Nephron progenitor cell (in vitro differentiated cells): Measurements from ENCODE around the gene ATAD5.
A peak's percentile ranks its signal among the peaks of the same experiment; 100 is the strongest.

Experiments
- DNase-seq: peaks from one replicate; pipeline ENCODE4 v3.0.0; 2021
- H3K27ac Mint-ChIP-seq: 2 replicates; pipeline ENCODE4 v1.8.0; 2021; ENCODE audit warnings: mild to moderate bottlenecking, moderate library complexity, mixed read lengths
- H3K27me3 Mint-ChIP-seq: 2 replicates; pipeline ENCODE4 v1.8.0; 2021; ENCODE audit warnings: mild to moderate bottlenecking, low read depth, mixed read lengths; ENCODE audit not compliant: poor library complexity
- H3K36me3 Mint-ChIP-seq: 2 replicates; pipeline ENCODE4 v1.8.0; 2021; ENCODE audit warnings: low read depth, mixed read lengths
- H3K4me1 Mint-ChIP-seq: 2 replicates; pipeline ENCODE4 v1.8.0; 2021; ENCODE audit warnings: mixed read lengths
- H3K4me3 Mint-ChIP-seq: 2 replicates; pipeline ENCODE4 v1.8.0; 2021; ENCODE audit warnings: mild to moderate bottlenecking, moderate library complexity, mixed read lengths
- H3K9me3 Mint-ChIP-seq: 2 replicates; pipeline ENCODE4 v1.8.0; 2021; ENCODE audit warnings: mild to moderate bottlenecking, moderate library complexity, mixed read lengths
- CTCF ChIP-seq: fragments of 200-600 bp; sonication (generic); IDR thresholded peaks from 2 replicates; pipeline ENCODE4 v1.5.0; 2021; ENCODE audit warnings: antibody characterized with exemption

Gene ATAD5

GRCh38 chr17:30831663-30832437 lies at the start of gene ATAD5:
Gene ATAD5 (plus strand): TSS chr17:30831966. CDS start chr17:30832348, 382 bp downstream.
- Mint-ChIP-seq H3K27ac (peak within 1 kb of the TSS; percentile 94), H3K4me1 (peaks cover 30% of the 10 kb centered on the region), H3K36me3 (peaks cover 25% of the 10 kb centered on the region), H3K4me3 (peak within 1 kb of the TSS; percentile 98), H3K27me3 (no peaks in the 10 kb centered on the region), H3K9me3 (no peaks in the 10 kb centered on the region)
- DNase-seq, result peak; percentile 86
- no peak for TF ChIP-seq CTCF

GRCh38 chr17:30782206-30782605 lies 49.6 kb upstream of the ATAD5 start:
- TF ChIP-seq CTCF, result no peak
- Mint-ChIP-seq H3K9me3 (no peaks in the 10 kb centered on the region), H3K4me1 (peaks cover under 1% of the 10 kb centered on the region), H3K27me3 (no peaks in the 10 kb centered on the region), H3K27ac (no peak overlapping the region), H3K4me3 (no peak overlapping the region), H3K36me3 (peaks cover 50% of the 10 kb centered on the region)
- no peak for DNase-seq

GRCh38 chr17:30788918-30789317 lies 42.8 kb upstream of the ATAD5 start:
- Mint-ChIP-seq H3K4me3 (no peak overlapping the region), H3K4me1 (peaks cover 8% of the 10 kb centered on the region), H3K36me3 (peaks cover 72% of the 10 kb centered on the region), H3K27me3 (no peaks in the 10 kb centered on the region), H3K9me3 (no peaks in the 10 kb centered on the region), H3K27ac (no peak overlapping the region)
- TF ChIP-seq CTCF, result no peak
- DNase-seq, result no peak

- Mint-ChIP-seq H3K27me3 (no peaks in the 10 kb centered on the region), H3K9me3 (no peaks in the 10 kb centered on the region), H3K36me3 (peaks cover 71% of the 10 kb centered on the region), H3K4me1 (peaks cover 8% of the 10 kb centered on the region), H3K27ac (no peak overlapping the region), H3K4me3 (no peak overlapping the region)
- no peak for DNase-seq
- TF ChIP-seq CTCF, result no peak
Observed at GRCh38 chr17:30790279-30790678, 41.5 kb upstream of the ATAD5 start.

GRCh38 chr17:30793282-30793977 lies 38.3 kb upstream of the ATAD5 start:
- Mint-ChIP-seq H3K4me3 (no peak overlapping the region), H3K4me1 (no peaks in the 10 kb centered on the region), H3K27ac (peak overlapping the region; percentile 77), H3K27me3 (no peaks in the 10 kb centered on the region), H3K36me3 (peaks cover 80% of the 10 kb centered on the region), H3K9me3 (no peaks in the 10 kb centered on the region)
- no peak for DNase-seq
- no peak for TF ChIP-seq CTCF
